SW480 (cell line): ENCODE data around the gene DLG5.

Source experiments
- DNase-seq: peaks from one replicate; pipeline ENCODE4 v3.0.0-alpha.2; 2016; ENCODE audit warnings: low spot score

Gene DLG5

GRCh38 chr10:77843264-77843663, 83.3 kb downstream of the DLG5 start:
- DNase-seq: no peak

DNA sequence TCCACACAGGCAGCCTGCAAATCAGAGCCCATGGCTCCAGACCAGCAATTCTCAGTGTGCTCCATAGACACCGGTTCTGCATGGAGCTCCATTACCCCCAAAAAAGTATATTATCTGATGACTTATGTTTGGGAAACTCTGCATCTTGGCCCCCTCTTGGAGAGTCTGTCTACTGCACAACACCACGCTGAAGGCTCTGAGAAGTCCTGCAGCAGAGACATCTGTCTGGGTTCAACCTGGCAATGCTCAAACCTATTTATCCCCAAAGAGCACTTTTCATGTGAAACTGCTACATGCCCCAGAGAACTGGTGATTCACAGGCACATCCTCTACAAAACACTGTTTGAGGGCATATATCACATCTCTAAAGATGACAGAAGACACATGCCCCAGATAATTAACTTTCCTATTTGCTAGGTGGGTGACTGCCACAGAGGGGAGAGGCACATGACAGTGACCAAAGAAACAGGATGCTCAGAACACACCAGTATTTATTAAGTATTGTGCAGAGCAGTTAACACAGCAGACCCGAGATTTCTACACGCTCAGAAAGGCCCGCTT, 83.8 kb downstream of the DLG5 start:
- DNase-seq: no peak

- DNase-seq: no peak
These were observed 84.7 kb downstream of the DLG5 start for GRCh38 chr10:77841711-77842375.

DNA sequence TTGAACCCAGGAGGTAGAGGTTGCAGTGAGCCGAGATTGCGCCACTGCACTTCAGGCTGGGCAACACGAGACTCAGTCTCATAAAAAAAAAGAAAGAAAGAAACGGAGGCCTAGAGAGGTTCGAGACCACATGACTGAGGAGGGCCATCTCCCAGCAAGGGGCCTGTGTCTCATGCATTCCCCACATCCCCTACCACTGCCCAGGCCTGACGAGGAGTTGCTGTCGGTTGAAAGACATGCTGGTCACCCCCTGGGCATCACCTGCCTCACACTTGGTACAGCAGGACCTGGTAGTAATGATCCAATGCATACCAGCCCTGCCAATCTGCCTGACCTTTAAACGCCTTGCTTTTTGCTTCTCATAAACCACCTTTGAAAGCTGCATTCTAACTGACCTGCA, 85.9 kb downstream of the DLG5 start:
- no peak for DNase-seq

DNA sequence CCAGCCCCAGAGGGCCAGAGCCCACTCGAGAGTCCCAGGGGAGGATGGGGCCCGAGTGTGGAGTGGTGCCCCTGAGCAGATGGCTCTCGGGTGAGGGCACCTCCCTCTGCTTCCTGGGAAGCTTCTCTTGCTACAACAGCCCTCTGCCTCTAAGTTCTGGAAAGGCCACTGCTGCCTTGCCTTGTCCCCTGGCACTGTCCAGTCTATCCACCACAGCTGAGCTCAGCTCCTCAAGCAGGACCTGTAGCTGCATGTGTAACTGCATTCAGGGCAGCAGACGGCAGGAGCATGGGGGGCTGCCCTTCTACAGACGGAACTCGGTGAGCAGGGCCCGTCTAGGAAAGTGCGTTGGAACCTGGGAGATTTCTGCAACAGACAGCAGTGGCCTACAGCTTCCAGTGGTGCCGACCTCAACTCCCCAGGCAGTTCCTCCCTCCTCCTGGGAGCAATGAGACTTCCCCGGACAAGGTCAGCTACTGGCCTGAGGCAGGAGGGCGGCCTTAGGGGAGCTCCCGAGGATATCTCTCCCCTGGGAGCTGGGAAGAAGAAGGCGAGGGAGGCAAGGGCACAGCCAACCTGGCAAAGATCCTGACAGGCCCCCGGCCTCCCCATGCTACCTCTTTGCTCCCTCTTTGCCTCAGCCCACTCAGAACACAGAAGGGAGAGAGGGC, 88.5 kb downstream of the DLG5 start:
- DNase-seq: no peak

DNA sequence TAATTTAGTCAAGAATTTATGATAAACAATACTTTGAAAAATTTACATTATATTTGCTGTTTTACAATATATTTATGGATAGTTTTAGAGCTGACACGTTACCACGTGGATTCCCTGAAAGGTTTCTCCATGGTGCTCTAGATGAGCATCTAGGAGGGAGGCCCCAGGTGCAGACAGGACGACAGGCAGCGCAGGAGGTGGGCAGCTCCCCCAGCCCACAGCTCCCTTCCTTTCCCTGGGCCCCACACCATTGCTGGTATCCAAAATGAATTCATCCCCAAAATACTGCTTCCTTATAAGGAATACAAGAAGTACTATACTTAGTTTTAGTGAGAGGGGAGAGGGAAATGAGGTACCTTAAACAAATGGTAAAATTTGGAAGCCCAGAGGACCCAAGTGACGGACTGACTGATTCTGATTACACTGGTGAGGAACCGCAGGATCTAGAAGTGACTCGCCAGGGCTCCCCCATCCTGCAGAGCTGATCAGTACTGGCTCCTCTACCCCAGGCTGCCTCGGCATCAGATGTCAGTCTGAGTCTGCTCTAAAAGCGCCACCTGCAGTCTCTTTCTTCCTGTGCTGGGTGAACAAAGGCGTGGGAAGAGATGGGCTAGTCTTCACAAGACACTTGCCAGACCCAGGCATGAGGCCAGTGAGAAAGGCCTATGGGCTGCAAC, 89.2 kb downstream of the DLG5 start:
- no peak for DNase-seq

- no peak for DNase-seq
These were observed 90.2 kb downstream of the DLG5 start for GRCh38 chr10:77836299-77836820.

- no peak for DNase-seq
These were observed 90.9 kb downstream of the DLG5 start for GRCh38 chr10:77835669-77836086.

DNA sequence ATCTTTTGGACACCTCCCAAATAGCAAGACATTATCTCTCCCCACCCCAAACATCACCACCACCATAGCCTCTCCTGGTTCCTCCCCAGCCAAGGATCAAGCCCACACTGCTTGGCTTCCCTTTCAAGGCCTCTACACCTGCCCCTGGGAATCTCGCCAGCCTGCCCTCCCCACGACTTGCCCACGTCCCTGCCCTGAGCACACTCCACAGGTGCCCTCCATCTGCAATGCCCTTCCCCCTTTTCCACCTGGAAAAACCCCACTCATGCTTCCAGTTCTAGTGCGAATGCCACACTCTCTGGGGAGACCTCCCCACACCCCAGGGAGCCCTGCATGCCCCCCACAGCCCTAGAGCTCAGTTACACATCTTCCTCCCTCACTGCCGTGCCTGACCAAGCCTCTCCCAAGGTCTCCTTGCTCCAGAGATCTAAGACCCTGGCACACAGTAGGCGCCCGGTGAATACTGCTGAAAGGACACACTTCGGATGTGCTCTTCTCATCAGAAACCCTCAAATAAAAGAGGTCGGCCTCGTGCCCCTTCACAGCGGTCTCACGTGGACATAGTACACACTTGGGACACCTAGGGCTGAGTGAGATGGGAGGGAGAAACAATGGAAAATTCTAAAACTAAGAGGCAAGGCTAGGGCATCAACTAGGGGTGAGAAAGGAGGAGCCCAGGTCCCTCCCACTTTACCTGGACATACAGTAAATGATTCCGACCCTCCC, 91.4 kb downstream of the DLG5 start:
- DNase-seq: no peak

GRCh38 chr10:77834540-77834939, 92.0 kb downstream of the DLG5 start:
- no peak for DNase-seq

DNA sequence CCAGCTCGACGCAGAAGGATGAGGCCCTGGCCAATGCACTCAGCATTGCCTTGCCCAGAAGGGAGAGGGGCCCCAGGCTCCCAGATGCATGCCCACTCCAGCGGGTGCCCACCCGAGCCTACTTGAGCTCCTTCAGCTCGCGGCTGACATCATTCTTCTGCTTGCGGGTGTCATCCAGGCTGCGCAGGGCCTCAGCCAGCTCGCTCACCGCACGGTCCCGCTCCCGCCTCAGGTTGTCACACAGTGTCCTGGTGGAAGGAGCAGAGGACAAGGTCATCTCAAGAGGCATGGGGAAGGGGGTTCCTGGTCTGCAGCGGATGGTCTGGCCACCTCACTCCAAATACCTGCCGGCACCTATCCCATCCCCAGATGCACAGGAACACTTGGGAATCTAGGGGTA, 92.8 kb downstream of the DLG5 start:
- DNase-seq: no peak

GRCh38 chr10:77833225-77833624, 93.3 kb downstream of the DLG5 start:
- no peak for DNase-seq

DNA sequence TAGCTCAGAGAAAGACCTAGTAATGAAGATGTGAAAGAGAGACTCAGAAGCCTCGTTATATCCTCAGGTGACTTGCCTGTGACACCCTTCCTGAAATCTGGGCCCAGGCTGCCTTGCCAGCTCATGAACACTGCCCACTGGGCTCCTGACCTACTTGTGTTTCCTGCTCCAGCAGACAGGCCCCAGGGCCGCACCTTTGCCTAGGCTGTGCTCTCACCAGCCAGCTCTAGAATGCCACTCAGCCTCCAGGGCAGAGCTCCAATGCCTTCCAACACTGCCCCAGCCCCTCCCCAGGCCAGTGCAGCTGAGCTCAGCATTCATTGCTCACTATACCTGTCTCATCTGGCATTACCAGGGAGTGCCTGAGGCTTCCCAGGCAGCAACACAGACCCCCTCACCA, 94.3 kb downstream of the DLG5 start:
- no peak for DNase-seq

GRCh38 chr10:77829356-77829755, 97.2 kb downstream of the DLG5 start:
- no peak for DNase-seq

DNA sequence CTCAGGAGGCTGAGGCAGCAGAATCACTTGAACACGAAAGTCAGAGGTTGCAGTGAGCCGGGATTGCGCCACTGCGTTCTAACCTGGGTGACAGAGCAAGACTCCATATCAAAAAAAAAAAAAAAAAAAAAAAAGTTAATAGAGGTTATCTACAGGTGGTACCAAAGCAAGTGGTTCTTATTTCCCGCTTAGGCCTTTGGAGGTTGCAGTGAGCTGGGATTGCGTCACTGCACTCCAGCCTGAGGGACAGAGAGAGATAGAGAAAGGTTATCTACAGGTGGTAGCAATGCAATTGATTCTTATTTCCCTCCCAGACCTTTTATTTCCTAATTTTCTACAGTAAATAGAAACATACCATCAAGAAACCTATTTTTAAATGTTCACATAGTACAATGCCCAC, 98.2 kb downstream of the DLG5 start:
- DNase-seq: no peak

- no peak for DNase-seq
These were observed 99.2 kb downstream of the DLG5 start for GRCh38 chr10:77827366-77827765.

GRCh38 chr10:77825965-77826364, 100.6 kb downstream of the DLG5 start:
- no peak for DNase-seq

DNA sequence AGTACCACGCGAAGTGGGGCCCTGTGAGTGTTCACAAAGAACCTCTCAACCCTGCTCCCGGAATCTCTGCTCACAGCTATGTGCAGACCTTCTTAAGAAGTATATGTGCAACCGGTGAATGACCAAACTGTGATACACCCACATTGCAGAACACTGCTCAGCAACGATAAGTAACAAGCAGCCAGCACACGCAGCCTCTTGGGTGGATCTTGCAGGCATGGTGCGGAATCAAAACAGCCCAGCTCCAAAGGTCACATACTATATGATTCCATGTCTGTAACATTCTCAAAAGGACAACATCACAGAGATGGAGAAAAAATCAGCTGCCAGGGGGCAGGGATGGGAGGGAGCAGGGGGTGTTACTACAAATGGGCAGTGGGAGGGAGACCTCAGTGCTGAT, 101.6 kb downstream of the DLG5 start:
- no peak for DNase-seq

DNA sequence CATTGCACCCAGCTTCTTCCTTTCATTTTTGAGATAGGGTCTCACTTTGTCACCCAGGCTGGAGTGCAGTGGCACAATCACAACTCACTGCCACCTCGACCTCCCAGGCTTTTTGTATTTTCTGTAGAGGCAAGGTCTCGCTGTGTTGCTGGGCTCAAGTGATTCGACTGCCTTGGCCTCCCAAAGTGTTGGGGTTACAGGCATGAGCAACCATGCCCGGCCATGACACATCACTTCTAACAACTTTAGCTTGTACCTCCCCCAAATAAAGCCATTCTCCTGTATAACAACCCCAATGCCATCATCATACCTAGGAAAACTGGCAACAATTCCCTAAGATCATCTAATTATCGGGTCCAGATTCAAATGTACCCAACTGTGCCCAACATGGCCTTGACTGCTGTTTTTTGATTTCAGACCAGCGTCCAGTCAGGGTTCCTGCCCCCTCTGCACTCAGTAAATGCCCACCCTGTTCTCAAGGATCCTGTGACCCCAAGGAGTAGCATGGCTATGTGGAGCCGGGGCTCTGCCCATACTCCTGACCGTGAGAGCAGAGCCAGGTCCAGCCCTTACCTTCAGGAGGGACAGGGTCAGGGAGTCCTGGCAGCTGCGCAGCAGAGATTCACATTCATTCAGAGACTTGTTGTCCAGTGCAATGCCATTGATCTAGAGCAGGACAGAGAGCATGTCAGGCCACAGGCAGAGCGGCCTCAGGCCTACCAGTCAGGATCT, 102.6 kb downstream of the DLG5 start:
- no peak for DNase-seq

DNA sequence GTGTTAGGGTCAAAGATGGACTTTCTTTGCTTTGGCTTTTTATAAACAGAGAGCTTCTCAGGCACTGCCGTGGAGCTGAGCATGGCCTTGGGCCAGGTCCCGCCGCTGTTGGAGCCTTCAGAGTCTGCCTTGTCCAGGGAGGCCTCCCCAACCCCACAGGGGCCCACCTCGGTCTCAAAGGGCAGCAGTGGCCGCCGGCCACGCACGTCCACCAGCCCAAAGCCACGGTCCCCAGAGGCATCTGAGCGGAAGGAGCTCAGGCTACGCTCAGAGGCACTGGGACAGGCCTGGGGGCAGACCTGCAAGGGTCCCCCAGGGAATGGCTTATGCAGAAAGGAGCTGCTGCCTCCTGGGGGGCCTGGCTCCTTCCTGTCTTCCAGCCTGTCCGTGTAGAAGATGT, 105.0 kb downstream of the DLG5 start:
- no peak for DNase-seq

DNA sequence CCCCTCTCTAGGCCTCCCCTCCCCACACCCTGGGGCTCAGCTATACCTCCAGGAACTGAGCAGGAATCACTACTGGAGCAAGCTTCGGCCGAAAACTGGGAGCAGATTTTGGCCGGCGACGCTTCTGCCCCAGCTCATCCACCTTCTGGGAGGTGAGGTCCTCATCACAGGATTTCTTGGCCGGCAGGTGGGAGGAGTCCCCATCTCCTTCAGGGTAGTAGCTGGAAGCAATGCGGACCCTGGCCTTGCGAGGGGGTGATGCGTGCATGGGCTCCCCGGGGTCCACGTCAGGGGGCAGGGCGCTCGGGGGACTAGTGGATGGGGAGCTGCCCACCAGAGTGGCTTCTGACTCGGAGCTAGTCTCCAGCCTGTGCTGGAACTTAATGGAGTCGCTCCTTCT, 105.5 kb downstream of the DLG5 start:
- DNase-seq: no peak

DNA sequence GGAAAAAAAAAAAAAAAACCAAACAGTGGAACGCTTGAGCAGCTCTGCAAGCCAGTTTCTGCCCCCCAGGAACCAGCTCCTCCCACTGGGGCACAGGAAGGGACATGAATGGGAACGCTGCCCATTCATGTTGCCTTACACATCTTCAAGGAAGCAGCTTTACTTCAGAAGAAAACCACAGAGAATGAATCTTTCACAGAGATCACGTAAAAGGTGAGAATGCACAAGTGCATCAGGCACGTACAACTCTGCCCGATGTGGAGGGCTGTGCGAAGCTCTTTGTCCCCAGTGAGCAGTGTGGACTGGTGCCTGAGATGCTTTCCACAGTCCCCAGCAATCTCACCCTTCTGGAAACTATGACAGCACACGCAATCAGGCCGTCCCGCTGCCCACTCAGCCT, 106.2 kb downstream of the DLG5 start:
- DNase-seq: no peak
